SK-N-SH treated with all-trans-retinoic acid at 6 μM for 48 hours (cell line): ENCODE results near the gene OTOF.

Experiments used
- ATAC-seq: fragments of 200-7000 bp; cut with Tn5 transposase; 3 replicates; pipeline ENCODE4 v1.9.1; 2020; ENCODE audit warnings: mild to moderate bottlenecking, moderate library complexity
- ARNTL ChIP-seq: fragments of 450-650 bp; formaldehyde crosslinking; IDR thresholded peaks from 2 replicates; pipeline ENCODE4 v1.5.0; 2020; ENCODE audit warnings: low read depth, mild to moderate bottlenecking, moderate library complexity, borderline replicate concordance
- CSDC2 ChIP-seq: fragments of 250-450 bp; sonication (Bioruptor Pico); IDR thresholded peaks from 2 replicates; pipeline ENCODE4 v1.5.0; 2020; ENCODE audit warnings: mild to moderate bottlenecking, moderate library complexity
- GLIS3 ChIP-seq: fragments of 250-450 bp; sonication (Bioruptor Pico); IDR thresholded peaks from 2 replicates; pipeline ENCODE4 v1.5.0; 2020; ENCODE audit warnings: mild to moderate bottlenecking, moderate library complexity
- ISL1 ChIP-seq: fragments of 250-450 bp; sonication (Bioruptor Pico); IDR thresholded peaks from 2 replicates; pipeline ENCODE4 v2.1.2; 2022; ENCODE audit warnings: mild to moderate bottlenecking, moderate library complexity
- OSR1 ChIP-seq: fragments of 250-450 bp; sonication (Bioruptor Pico); IDR thresholded peaks from 2 replicates; pipeline ENCODE4 v1.8.0; 2022; ENCODE audit warnings: moderate library complexity, mild to moderate bottlenecking, inconsistent platforms
- PPARA ChIP-seq: fragments of 250-450 bp; sonication (Bioruptor Pico); IDR thresholded peaks from 2 replicates; pipeline ENCODE4 v1.5.0; 2020; ENCODE audit warnings: mild to moderate bottlenecking, borderline replicate concordance
- SNAI2 ChIP-seq: fragments of 250-450 bp; sonication (Bioruptor Pico); IDR thresholded peaks from 2 replicates; pipeline ENCODE4 v1.5.0; 2020; ENCODE audit warnings: mild to moderate bottlenecking, moderate library complexity
- TCF4 ChIP-seq: fragments of 250-450 bp; sonication (Bioruptor Pico); IDR thresholded peaks from 2 replicates; pipeline ENCODE4 v1.8.0; 2021; ENCODE audit warnings: mild to moderate bottlenecking, moderate library complexity, borderline replicate concordance
- ZFP30 ChIP-seq: fragments of 450-650 bp; formaldehyde crosslinking; IDR thresholded peaks from 2 replicates; pipeline ENCODE4 v1.5.0; 2022; ENCODE audit warnings: mild to moderate bottlenecking, moderate library complexity
- ZNF565 ChIP-seq: fragments of 450-650 bp; formaldehyde crosslinking; conservative IDR thresholded peaks from 2 replicates; pipeline ENCODE4 v1.5.0; 2020; ENCODE audit warnings: low read depth, mild to moderate bottlenecking, moderate library complexity
- ZNF70 ChIP-seq: fragments of 450-650 bp; formaldehyde crosslinking; IDR thresholded peaks from 2 replicates; pipeline ENCODE4 v1.5.0; 2020; ENCODE audit warnings: mild to moderate bottlenecking, moderate library complexity
- TF ChIP-seq, protein P1 (sequence below): fragments of 250-450 bp; sonication (Bioruptor Pico); IDR thresholded peaks from 2 replicates; pipeline ENCODE4 v1.8.0; 2021; ENCODE audit warnings: low read depth, mild to moderate bottlenecking, moderate library complexity, borderline replicate concordance
- TF ChIP-seq, protein P2 (sequence below): fragments of 250-450 bp; sonication (Bioruptor Pico); IDR thresholded peaks from 2 replicates; pipeline ENCODE4 v1.5.1; 2020; ENCODE audit warnings: low read depth, mild to moderate bottlenecking, moderate library complexity
- TF ChIP-seq, protein P3 (sequence below): fragments of 250-450 bp; sonication (Bioruptor Pico); IDR thresholded peaks from 2 replicates; pipeline ENCODE4 v1.5.0; 2020; ENCODE audit warnings: mild to moderate bottlenecking, moderate library complexity
- TF ChIP-seq, protein P4 (sequence below): fragments of 250-450 bp; sonication (Bioruptor Pico); IDR thresholded peaks from 2 replicates; pipeline ENCODE4 v1.5.1; 2021; ENCODE audit warnings: mild to moderate bottlenecking, moderate library complexity

Gene OTOF

DNA sequence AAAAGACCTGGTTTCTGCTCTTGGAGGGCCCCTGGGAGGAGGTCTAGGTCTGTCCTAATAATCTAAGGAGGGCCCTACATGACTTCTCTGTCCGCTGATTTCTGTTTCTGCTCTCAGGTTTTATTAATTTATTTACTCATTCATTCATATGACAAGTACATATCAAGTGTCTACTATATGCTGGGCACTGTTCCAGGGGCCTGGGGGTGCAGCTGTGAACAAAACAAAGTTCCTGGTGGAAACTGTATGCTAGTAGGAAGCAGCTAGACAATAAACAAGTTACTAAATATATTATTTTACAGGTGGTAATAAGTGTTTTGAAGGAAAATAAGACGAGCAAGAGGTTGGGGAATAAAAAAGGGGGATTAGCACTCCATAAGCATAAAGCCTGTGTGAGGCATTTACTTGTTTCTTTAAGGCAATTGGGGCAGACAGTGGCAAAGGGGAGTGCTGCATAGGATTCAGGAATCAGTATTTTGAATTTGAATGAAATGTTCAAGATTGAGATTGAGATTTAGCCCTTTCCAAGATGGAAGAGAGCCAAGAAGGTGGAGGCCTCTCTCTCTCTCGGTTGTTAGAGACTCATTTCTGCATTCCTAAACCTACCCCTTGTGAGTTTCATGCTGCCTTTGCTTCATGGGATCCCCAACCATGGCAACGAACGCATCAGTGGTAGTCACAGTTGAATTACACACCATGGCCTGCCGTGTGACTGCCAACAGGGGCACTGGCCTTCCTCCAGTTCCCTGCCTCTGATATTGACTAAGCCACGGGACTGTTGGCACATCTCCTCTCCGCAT, 47.9 kb downstream of the OTOF start:
- no peak for ATAC-seq

DNA sequence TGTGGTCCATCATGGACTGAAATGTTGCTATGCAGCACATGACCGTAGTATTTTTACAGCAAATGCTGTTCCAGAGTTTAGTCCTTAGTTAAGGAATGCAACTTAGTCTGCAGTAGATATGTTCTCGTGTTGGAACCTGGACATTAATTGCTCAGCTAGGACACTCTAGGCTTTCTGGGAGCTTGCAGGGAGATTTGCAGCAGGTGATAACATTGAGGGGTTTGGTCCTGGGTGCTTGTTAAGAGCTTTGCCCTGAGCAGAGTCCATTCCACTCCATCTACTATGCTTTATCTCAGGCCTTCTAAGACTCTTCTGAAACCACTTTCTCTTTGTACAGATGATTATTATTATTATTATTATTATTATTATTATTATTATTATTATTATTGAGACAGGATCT, 49.1 kb downstream of the OTOF start:
- ATAC-seq, result no peak

More for the DNA sequence above, 47.9 kb downstream of the OTOF start:
- TF ChIP-seq SNAI2 (CRISPR knock-in tag), result no peak
- TF ChIP-seq ZNF70, result no peak
- TF ChIP-seq GLIS3 (CRISPR knock-in tag), result no peak
- TF ChIP-seq PPARA, result no peak
- TF ChIP-seq ZNF565 (CRISPR knock-in tag), result no peak
- TF ChIP-seq, protein P1, sequence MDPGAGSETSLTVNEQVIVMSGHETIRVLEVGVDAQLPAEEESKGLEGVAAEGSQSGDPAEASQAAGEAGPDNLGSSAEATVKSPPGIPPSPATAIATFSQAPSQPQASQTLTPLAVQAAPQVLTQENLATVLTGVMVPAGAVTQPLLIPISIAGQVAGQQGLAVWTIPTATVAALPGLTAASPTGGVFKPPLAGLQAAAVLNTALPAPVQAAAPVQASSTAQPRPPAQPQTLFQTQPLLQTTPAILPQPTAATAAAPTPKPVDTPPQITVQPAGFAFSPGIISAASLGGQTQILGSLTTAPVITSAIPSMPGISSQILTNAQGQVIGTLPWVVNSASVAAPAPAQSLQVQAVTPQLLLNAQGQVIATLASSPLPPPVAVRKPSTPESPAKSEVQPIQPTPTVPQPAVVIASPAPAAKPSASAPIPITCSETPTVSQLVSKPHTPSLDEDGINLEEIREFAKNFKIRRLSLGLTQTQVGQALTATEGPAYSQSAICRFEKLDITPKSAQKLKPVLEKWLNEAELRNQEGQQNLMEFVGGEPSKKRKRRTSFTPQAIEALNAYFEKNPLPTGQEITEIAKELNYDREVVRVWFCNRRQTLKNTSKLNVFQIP (CRISPR knock-in tag), result no peak
- TF ChIP-seq, protein P2, sequence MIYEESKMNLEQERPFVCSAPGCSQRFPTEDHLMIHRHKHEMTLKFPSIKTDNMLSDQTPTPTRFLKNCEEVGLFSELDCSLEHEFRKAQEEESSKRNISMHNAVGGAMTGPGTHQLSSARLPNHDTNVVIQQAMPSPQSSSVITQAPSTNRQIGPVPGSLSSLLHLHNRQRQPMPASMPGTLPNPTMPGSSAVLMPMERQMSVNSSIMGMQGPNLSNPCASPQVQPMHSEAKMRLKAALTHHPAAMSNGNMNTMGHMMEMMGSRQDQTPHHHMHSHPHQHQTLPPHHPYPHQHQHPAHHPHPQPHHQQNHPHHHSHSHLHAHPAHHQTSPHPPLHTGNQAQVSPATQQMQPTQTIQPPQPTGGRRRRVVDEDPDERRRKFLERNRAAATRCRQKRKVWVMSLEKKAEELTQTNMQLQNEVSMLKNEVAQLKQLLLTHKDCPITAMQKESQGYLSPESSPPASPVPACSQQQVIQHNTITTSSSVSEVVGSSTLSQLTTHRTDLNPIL (CRISPR knock-in tag), result no peak
- no peak for TF ChIP-seq ARNTL
- no peak for TF ChIP-seq CSDC2
- TF ChIP-seq, protein P3, sequence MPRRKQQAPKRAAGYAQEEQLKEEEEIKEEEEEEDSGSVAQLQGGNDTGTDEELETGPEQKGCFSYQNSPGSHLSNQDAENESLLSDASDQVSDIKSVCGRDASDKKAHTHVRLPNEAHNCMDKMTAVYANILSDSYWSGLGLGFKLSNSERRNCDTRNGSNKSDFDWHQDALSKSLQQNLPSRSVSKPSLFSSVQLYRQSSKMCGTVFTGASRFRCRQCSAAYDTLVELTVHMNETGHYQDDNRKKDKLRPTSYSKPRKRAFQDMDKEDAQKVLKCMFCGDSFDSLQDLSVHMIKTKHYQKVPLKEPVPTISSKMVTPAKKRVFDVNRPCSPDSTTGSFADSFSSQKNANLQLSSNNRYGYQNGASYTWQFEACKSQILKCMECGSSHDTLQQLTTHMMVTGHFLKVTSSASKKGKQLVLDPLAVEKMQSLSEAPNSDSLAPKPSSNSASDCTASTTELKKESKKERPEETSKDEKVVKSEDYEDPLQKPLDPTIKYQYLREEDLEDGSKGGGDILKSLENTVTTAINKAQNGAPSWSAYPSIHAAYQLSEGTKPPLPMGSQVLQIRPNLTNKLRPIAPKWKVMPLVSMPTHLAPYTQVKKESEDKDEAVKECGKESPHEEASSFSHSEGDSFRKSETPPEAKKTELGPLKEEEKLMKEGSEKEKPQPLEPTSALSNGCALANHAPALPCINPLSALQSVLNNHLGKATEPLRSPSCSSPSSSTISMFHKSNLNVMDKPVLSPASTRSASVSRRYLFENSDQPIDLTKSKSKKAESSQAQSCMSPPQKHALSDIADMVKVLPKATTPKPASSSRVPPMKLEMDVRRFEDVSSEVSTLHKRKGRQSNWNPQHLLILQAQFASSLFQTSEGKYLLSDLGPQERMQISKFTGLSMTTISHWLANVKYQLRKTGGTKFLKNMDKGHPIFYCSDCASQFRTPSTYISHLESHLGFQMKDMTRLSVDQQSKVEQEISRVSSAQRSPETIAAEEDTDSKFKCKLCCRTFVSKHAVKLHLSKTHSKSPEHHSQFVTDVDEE, result no peak
- no peak for TF ChIP-seq TCF4 (CRISPR knock-in tag)

More for the DNA sequence above, 49.1 kb downstream of the OTOF start:
- TF ChIP-seq TCF4 (CRISPR knock-in tag) (no peak), ISL1 (CRISPR knock-in tag) (no peak), OSR1 (CRISPR knock-in tag) (no peak), PPARA (no peak), CSDC2 (no peak), ZNF70 (no peak), ZFP30 (CRISPR knock-in tag) (no peak), GLIS3 (CRISPR knock-in tag) (no peak)
- TF ChIP-seq, protein P3, result no peak
- TF ChIP-seq, protein P4, sequence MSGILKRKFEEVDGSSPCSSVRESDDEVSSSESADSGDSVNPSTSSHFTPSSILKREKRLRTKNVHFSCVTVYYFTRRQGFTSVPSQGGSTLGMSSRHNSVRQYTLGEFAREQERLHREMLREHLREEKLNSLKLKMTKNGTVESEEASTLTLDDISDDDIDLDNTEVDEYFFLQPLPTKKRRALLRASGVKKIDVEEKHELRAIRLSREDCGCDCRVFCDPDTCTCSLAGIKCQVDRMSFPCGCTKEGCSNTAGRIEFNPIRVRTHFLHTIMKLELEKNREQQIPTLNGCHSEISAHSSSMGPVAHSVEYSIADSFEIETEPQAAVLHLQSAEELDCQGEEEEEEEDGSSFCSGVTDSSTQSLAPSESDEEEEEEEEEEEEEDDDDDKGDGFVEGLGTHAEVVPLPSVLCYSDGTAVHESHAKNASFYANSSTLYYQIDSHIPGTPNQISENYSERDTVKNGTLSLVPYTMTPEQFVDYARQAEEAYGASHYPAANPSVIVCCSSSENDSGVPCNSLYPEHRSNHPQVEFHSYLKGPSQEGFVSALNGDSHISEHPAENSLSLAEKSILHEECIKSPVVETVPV (CRISPR knock-in tag), result no peak
- TF ChIP-seq, protein P1 (CRISPR knock-in tag), result no peak
